Anterior cingulate cortex (tissue), 58 donors: ENCODE measurements around the gene ENO1.
A peak's percentile ranks its signal among the peaks of the same experiment; 100 is the strongest.
"Not testable (repeated sequence)": the region's sequence is repeated elsewhere in the genome, so short reads cannot be mapped to it uniquely, and the experiment has no call there.

ENCODE experiments used
- DNase-seq, 58 donors: peaks; one replicate each; lab custom pipeline; 2025; lab: John Stamatoyannopoulos, UW

ENO1 gene

GRCh38 chr1:8897505-8897904 lies 19.0 kb upstream of the ENO1 start:
- not testable (repeated sequence) for DNase-seq

- DNase-seq: not testable (repeated sequence)
These were observed 18.3 kb upstream of the ENO1 start for GRCh38 chr1:8896775-8897174.

- DNase-seq: no peak
These were observed 13.5 kb upstream of the ENO1 start for GRCh38 chr1:8892026-8892425.

- no peak for DNase-seq
These were observed 12.9 kb upstream of the ENO1 start for GRCh38 chr1:8891401-8891800.

GRCh38 chr1:8889925-8890785 lies 11.7 kb upstream of the ENO1 start:
- DNase-seq: peak in 55 of 58 donors; percentile 17 to 94 (median 77)

- DNase-seq: no peak
These were observed 10.8 kb upstream of the ENO1 start for GRCh38 chr1:8889103-8889846.

- DNase-seq: no peak
These were observed 8.1 kb upstream of the ENO1 start for GRCh38 chr1:8886589-8886988.

GRCh38 chr1:8886031-8886524 lies 7.6 kb upstream of the ENO1 start:
- DNase-seq: not testable (repeated sequence)

- not testable (repeated sequence) for DNase-seq
These were observed 5.6 kb upstream of the ENO1 start for GRCh38 chr1:8884105-8884504.

GRCh38 chr1:8883491-8883890 lies 5.0 kb upstream of the ENO1 start:
- DNase-seq: no peak

- peak in 21 of 58 donors; percentile 11 to 57 (median 37) for DNase-seq
These were observed 1.6 kb upstream of the ENO1 start for GRCh38 chr1:8879922-8880676.

- DNase-seq: no peak
These were observed 1.0 kb upstream of the ENO1 start for GRCh38 chr1:8879464-8879921.

GRCh38 chr1:8878698-8879463 lies 395 bp upstream of the ENO1 start:
- DNase-seq: peak; percentile 80 to 99 (median 97)

GRCh38 chr1:8876087-8876486 lies 2.4 kb downstream of the ENO1 start:
- no peak for DNase-seq

- peak in 21 of 58 donors; percentile 6 to 68 (median 27) for DNase-seq
These were observed 3.1 kb downstream of the ENO1 start for GRCh38 chr1:8875216-8875861.

- DNase-seq: no peak
These were observed 4.0 kb downstream of the ENO1 start for GRCh38 chr1:8874230-8875201.

- peak in 55 of 58 donors; percentile 16 to 90 (median 67) for DNase-seq
These were observed 4.8 kb downstream of the ENO1 start for GRCh38 chr1:8873506-8874229.
